ENCODE data around the gene PCSK6.

The PCSK6 gene

GRCh38 chr15:101498717-101499480 is 9.4 kb upstream of the PCSK6 start:
- Histone ChIP-seq H3K79me2 (ENCODE audit: low read length) (no peaks in the 10 kb centered on the region), H3K36me3 (replicated peaks; ENCODE audit: insufficient read depth, low read length) (no peaks in the 10 kb centered on the region), H4K20me1 (ENCODE audit: insufficient read depth, low read length) (no peaks in the 10 kb centered on the region), H3K27ac (ENCODE audit: low read length) (no peak overlapping the region), H3K27me3 (replicated peaks; ENCODE audit: insufficient read depth, low read length) (no peaks in the 10 kb centered on the region), H2AFZ (ENCODE audit: low read length) (no peak overlapping the region), H3K4me1 (ENCODE audit: low read length) (peaks cover 18% of the 10 kb centered on the region), H3K9ac (ENCODE audit: low read length) (no peak overlapping the region), H3K4me3 (ENCODE audit: low read length) (no peak overlapping the region), H3K9me3 (replicated peaks; ENCODE audit: insufficient read depth, low read length) (no peaks in the 10 kb centered on the region), H3F3A (ENCODE audit: insufficient read depth, low read length) (no peaks in the 10 kb centered on the region), H3K4me2 (ENCODE audit: low read depth, low read length) (no peak overlapping the region), H3K9me2 (replicated peaks; ENCODE audit: insufficient read depth, low read length) (no peaks in the 10 kb centered on the region)
- TF ChIP-seq EZH2phosphoT487 (IDR thresholded peaks at IDR 0.05; ENCODE audit: low read length) = no peak
- no peak for DNase-seq

DNA sequence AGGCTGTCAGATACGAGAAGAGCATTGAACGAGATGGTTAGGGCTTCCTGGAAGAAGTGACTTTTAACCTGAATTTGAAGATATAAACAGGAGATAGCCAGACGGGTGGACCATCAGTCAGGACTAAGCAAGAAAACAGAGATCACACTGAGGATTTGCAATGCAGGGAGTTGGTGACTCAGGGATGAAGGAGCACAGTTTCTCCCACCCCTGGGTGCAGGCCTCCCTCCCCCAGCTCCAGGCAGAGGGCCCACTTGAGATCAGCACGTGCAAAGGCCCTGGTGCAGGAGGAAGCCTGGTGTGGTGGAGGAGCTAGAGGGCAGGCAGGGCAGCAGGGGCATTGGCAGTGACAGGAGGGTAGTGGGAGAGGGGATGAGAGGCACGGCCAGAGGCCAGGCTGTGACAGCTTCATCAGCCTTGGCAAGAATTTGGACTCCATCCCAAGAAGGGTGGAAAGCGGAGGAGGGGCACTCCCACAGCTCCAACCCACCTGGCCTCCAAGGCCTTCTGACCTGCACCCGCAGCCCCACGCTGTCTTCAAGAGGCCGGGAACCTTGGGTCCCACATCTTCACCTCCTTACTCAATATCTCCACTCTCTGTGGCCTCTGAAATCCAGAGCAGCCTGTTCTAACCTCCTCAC is 8.7 kb upstream of the PCSK6 start:
- H3K4me2 ChIP-seq (ENCODE audit: low read depth, low read length) = no peak overlapping the region
- no peaks in the 10 kb centered on the region for H3K79me2 ChIP-seq (ENCODE audit: low read length)
- H3K27me3 ChIP-seq (replicated peaks; ENCODE audit: insufficient read depth, low read length) = no peaks in the 10 kb centered on the region
- H3K27ac ChIP-seq (ENCODE audit: low read length) = no peak overlapping the region
- no peaks in the 10 kb centered on the region for H3K9me2 ChIP-seq (replicated peaks; ENCODE audit: insufficient read depth, low read length)
- peaks cover 18% of the 10 kb centered on the region for H3K4me1 ChIP-seq (ENCODE audit: low read length)
- DNase-seq = no peak
- TF ChIP-seq, protein P1, sequence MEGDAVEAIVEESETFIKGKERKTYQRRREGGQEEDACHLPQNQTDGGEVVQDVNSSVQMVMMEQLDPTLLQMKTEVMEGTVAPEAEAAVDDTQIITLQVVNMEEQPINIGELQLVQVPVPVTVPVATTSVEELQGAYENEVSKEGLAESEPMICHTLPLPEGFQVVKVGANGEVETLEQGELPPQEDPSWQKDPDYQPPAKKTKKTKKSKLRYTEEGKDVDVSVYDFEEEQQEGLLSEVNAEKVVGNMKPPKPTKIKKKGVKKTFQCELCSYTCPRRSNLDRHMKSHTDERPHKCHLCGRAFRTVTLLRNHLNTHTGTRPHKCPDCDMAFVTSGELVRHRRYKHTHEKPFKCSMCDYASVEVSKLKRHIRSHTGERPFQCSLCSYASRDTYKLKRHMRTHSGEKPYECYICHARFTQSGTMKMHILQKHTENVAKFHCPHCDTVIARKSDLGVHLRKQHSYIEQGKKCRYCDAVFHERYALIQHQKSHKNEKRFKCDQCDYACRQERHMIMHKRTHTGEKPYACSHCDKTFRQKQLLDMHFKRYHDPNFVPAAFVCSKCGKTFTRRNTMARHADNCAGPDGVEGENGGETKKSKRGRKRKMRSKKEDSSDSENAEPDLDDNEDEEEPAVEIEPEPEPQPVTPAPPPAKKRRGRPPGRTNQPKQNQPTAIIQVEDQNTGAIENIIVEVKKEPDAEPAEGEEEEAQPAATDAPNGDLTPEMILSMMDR (IDR thresholded peaks at IDR 0.05; ENCODE audit: low read length) = no peak
- TF ChIP-seq EZH2 (optimal IDR thresholded peaks at IDR 0.05; ENCODE audit: low read depth, low read length) (no peak), EZH2phosphoT487 (IDR thresholded peaks at IDR 0.05; ENCODE audit: low read length) (no peak)
- H3F3A ChIP-seq (ENCODE audit: insufficient read depth, low read length) = no peaks in the 10 kb centered on the region
- H3K9me3 ChIP-seq (replicated peaks; ENCODE audit: insufficient read depth, low read length) = no peaks in the 10 kb centered on the region
- no peak overlapping the region for H2AFZ ChIP-seq (ENCODE audit: low read length)
- no peaks in the 10 kb centered on the region for H4K20me1 ChIP-seq (ENCODE audit: insufficient read depth, low read length)
- H3K9ac ChIP-seq (ENCODE audit: low read length) = no peak overlapping the region
- no peaks in the 10 kb centered on the region for H3K36me3 ChIP-seq (replicated peaks; ENCODE audit: insufficient read depth, low read length)
- no peak overlapping the region for H3K4me3 ChIP-seq (ENCODE audit: low read length)

DNA sequence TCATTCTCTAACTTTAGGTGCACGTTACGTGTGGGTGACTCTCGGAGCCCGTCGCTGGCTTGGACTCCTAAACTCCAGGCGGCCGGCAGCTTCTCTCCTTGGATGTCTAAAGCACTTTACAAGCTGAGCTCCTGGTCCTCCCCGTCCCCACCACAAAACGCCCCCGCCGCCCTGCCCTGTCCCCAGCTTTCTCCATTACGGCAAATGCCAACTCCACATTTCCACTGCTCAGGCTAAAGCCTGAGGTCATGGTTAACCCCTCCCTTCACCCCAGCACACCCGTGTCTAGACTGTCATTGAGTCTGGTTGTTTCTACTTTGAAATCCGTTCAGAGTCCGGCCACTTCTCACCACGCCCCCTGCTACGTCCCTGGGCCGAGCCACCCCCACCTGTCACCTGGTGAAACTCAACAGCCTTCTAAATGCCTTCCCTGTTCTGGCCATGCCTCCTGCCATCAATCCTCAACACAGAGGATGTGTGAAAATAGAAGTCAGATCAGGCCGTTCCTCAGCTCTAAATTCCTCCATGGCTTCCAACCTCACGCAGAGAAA is 8.1 kb upstream of the PCSK6 start:
- Histone ChIP-seq H3K4me2 (ENCODE audit: low read depth, low read length) (no peak overlapping the region), H3K4me1 (ENCODE audit: low read length) (peaks cover 18% of the 10 kb centered on the region), H3K9me3 (replicated peaks; ENCODE audit: insufficient read depth, low read length) (no peaks in the 10 kb centered on the region), H3K27me3 (replicated peaks; ENCODE audit: insufficient read depth, low read length) (no peaks in the 10 kb centered on the region), H3F3A (ENCODE audit: insufficient read depth, low read length) (no peaks in the 10 kb centered on the region), H3K4me3 (ENCODE audit: low read length) (no peak overlapping the region), H3K9me2 (replicated peaks; ENCODE audit: insufficient read depth, low read length) (no peaks in the 10 kb centered on the region), H3K36me3 (replicated peaks; ENCODE audit: insufficient read depth, low read length) (no peaks in the 10 kb centered on the region), H3K79me2 (ENCODE audit: low read length) (no peaks in the 10 kb centered on the region), H2AFZ (ENCODE audit: low read length) (no peak overlapping the region), H3K27ac (ENCODE audit: low read length) (no peak overlapping the region), H3K9ac (ENCODE audit: low read length) (no peak overlapping the region), H4K20me1 (ENCODE audit: insufficient read depth, low read length) (no peaks in the 10 kb centered on the region)
- no peak for DNase-seq
- TF ChIP-seq, protein P1 (IDR thresholded peaks at IDR 0.05; ENCODE audit: low read length) = no peak
- TF ChIP-seq EZH2 (optimal IDR thresholded peaks at IDR 0.05; ENCODE audit: low read depth, low read length) (no peak), EZH2phosphoT487 (IDR thresholded peaks at IDR 0.05; ENCODE audit: low read length) (no peak)

All from MM.1S (cell line).